Suprapubic skin (tissue), 4 donors: ENCODE results near the gene SPRED1.

Experiments
- EP300 ChIP-seq: sonication (generic); formaldehyde crosslinking; IDR thresholded peaks from one replicate; pipeline ENCODE4 v1.6.1; 2017; ENCODE audit warnings: antibody characterized with exemption
- POLR2A ChIP-seq, 2 donors: fragments of 450-650 bp; IDR thresholded peaks; one replicate each; pipeline ENCODE4 v1.6.1; 2017; ENCODE audit warnings: antibody characterized with exemption in 2 of 2, mild to moderate bottlenecking in 2 of 2, moderate library complexity in 2 of 2
- POLR2AphosphoS5 ChIP-seq, 3 donors: sonication (generic); formaldehyde crosslinking; IDR thresholded peaks; one replicate each; pipeline ENCODE4 v1.6.1; 2017; ENCODE audit warnings: antibody characterized with exemption in 3 of 3
- TF ChIP-seq, protein P1 (sequence below), 2 donors: fragments of 200-600 bp in 1 of 2; fragments of 450-650 bp in 1 of 2; sonication (generic) in 1 of 2; IDR thresholded peaks; one replicate each; pipeline ENCODE4 v1.5.1; 2016 to 2019; ENCODE audit warnings: antibody characterized with exemption in 2 of 2, mild to moderate bottlenecking in 1 of 2, moderate library complexity in 1 of 2

DNA sequence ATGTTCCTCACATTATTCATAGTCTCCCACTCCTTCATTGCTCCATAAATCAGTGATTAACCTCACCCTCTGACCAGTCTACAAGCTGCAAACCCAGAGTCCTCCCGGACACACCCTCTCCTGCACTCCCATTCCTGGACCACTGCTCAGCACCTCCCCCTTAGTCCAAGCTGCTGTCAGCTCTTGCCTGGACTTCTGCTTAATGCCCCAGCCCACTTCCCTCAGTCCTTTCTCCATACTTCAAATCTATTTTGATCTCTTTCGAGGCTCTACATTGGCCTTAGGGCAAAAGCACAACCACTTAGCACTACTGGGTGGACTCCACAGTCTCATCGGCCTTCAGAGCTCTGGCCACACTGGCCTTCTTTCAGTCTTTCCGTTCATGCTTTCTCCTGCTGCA is 121.9 kb downstream of the SPRED1 start:
- TF ChIP-seq, protein P1, sequence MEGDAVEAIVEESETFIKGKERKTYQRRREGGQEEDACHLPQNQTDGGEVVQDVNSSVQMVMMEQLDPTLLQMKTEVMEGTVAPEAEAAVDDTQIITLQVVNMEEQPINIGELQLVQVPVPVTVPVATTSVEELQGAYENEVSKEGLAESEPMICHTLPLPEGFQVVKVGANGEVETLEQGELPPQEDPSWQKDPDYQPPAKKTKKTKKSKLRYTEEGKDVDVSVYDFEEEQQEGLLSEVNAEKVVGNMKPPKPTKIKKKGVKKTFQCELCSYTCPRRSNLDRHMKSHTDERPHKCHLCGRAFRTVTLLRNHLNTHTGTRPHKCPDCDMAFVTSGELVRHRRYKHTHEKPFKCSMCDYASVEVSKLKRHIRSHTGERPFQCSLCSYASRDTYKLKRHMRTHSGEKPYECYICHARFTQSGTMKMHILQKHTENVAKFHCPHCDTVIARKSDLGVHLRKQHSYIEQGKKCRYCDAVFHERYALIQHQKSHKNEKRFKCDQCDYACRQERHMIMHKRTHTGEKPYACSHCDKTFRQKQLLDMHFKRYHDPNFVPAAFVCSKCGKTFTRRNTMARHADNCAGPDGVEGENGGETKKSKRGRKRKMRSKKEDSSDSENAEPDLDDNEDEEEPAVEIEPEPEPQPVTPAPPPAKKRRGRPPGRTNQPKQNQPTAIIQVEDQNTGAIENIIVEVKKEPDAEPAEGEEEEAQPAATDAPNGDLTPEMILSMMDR (IDR thresholded peaks at IDR 0.05): no peak
- no peak for TF ChIP-seq POLR2AphosphoS5 (IDR thresholded peaks at IDR 0.05)
- TF ChIP-seq POLR2A (IDR thresholded peaks at IDR 0.05): no peak
- no peak for TF ChIP-seq EP300
